Tongue (tissue), 2 donors: Measurements from ENCODE around the gene KISS1. TPM values are rescaled to one million over a fixed set of nuclear protein-coding genes. Genes with fewer than 3 reads are reported as not detected.

Source experiments
- DNase-seq: peaks from one replicate; pipeline ENCODE4 v3.0.0-alpha.2; 2015
- total RNA-seq: library from RNA; depleted of rRNA; stranded (reverse); fragments of >200 nt; gene quantifications from one replicate; pipeline ENCODE4 v1.2.3, GENCODE V29; 2014

KISS1 gene
- total RNA-seq, 1 donor from 2014 or later = not detected

DNA sequence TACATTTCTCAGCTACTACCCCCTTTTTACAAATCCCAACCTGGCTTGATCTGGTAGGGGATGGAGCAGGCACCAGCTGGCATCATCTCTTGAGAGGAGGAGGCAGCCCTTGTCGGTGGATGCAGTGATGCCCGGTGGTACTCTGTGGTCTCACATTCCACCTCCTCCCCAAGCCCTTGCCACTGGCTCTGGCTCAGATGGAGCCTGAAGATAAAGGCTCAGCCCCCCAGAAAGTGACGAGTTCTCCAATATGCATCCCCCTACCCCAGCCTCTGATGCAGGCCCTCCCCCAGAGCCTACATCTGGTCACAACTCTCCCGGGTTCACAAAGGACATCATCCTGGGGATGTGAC, 21.3 kb upstream of the KISS1 start:
- DNase-seq = no peak

GRCh38 chr1:204216880-204217647, 20.8 kb upstream of the KISS1 start:
- DNase-seq = no peak

- no peak for DNase-seq
Observed at GRCh38 chr1:204216236-204216635, 19.9 kb upstream of the KISS1 start.

DNA sequence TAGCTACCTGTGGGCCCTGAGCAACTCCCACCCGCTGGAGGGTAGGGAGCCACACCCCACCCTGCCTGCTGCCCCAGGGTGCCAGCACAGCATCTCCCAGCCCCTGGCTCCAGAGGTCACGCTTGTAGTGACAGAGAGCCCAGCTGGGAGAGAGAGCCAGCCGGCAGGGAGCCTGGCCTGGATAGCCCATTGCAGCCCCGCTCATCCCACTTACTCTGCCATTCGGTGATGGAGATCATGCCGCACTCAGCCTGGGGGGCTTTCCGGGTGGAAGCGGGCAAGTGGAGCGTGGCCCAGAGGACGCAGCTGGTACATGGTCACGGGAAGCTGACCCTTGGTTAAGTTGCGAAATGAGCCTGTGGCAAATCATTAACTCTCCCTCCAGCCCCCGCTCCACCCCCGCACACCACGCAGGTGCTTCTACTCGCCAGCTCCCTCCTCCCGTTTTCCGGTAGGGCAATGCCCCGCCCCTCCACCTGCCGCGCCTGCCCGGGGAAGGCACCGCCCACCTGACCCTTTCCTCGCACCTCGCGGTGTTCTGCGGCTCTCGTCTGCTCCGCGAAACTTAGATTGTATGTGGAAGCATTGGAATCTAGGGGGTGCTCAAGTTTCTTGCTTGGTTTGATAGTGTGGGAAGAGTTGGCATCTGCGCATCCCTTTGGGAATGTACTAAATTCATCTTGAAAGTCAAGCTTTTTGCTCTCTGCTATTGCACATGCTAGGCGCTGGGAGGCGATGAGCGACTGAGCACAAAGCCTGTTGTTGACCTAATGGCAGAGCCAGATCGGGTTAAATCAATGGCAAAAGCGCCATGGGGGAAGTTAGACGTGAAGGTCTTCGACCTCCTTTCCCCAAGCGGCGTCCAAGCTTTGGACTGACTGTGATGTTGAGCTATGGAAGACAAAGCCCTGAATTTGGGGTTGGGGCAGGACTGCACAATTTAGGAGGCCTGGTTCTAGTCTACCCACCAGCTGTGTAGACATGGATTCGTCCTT, 17.7 kb upstream of the KISS1 start, which contains the start of gene GOLT1A:
TSS of gene GOLT1A (minus strand) at position 321 of the 995 bp plus-strand sequence. CDS start at position 239, 82 bp downstream.
- peak; percentile 83 for DNase-seq

- no peak for DNase-seq
Observed at GRCh38 chr1:204212715-204213114, 16.4 kb upstream of the KISS1 start.

DNA sequence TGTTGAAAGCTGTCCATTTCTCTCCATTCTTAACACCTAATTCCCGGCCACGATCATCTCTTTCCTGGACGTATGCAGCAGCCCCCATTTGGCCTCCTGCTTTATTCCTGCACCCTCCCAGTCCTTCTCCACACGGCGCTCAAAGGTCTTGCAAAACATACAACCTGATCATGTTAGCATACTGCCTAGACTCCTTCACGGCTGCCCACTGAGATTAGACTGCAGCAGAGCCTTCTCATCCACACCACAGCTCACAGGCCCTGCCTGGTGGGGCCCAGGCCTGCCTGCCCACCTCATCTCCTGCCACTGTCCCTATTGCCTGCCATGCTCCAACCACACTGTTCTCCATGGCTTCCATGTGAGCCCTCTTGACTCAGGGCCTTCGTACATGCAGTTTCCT, 14.8 kb upstream of the KISS1 start:
- no peak for DNase-seq

DNA sequence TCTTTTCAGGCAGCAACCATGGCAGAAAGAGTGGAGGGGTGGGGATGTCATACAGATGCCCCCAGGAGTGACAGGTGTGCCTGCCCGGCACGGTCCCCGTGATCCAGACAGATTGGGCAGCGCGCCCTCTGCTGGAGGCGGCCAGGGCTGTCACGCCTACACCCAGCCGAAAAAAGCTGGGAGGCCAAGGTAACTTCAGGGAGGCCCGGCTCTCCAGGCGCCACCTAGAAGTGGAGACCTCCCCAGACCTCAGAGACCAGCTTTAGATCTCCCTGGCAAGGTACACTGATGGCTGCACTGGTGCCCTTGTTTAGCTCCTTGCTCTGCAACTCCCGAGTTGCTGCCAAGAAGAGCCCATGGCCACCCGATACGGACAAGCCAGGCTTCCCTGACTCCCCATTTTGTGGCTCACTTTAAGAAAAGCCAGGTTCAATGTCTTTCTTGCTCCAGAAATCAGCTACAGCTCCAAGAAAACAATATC, 10.9 kb upstream of the KISS1 start:
- peak; percentile 73 for DNase-seq

- DNase-seq = no peak
Observed at GRCh38 chr1:204206121-204206520, 9.8 kb upstream of the KISS1 start.

GRCh38 chr1:204205486-204205885, 9.2 kb upstream of the KISS1 start:
- no peak for DNase-seq

DNA sequence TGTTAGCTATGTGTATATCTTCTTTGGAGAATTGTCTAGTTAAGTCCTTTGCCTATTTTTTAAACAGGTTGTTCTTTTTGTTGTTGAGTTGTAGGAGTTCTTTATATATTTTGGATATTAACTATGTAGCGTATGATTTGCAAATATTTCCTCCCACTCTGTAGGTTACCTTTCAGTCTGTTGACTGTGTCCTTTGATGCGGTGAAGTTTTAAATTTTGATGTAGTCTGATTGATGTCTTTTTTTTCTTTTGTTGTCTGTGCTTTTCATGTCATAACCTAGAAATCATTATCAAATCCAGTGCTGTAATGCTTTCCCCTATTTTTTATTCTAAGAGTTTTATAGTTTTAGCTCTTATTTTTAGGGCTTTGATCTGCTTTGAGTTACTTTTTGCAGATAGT, 8.7 kb upstream of the KISS1 start:
- no peak for DNase-seq

DNA sequence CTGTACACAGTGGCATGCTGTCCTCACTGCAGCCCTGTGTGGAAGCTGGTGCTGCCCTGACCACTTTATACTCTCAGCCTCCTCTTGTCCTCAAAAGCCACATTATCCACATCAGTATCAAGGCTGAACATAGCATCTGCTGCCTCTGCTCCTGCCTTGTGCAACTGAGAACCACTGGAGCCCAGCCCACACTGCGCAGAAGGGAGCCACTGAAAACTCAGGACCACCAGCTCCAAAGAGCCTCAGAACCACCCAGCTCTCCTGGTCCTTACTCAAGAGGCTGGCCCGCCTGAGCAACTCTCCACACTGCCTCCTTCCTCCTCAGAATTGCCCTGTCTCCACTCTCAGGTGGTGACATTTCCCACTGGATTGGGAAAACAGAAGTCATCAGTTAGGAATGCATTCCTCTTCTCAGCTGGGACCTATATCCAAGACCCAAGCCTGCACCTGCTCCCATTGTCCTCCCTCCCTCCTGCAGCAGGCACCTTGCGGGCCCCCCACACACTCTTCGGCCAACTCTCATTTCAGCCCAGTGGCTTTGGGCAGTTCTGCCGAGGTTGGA, 7.0 kb upstream of the KISS1 start:
- no peak for DNase-seq

DNA sequence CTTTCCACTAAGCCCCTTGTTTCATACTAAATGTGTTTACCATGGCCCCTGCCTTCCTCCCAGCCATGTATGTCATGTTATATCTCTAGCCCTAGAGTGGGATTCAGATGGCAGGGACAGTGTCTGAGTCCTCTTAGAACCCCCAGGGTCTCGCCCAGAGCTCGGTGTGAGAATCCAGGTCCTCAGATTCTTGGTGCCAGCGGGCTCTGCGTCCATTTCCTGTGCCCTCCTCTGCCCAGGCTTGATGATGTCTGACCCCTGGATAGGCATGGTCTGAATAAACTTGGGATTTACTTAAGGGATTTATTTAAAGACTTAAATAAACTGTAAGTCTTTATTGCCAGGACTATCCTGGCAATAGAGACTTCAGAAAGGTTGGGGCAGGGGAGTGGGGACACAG, 6.2 kb upstream of the KISS1 start:
- DNase-seq = no peak

DNA sequence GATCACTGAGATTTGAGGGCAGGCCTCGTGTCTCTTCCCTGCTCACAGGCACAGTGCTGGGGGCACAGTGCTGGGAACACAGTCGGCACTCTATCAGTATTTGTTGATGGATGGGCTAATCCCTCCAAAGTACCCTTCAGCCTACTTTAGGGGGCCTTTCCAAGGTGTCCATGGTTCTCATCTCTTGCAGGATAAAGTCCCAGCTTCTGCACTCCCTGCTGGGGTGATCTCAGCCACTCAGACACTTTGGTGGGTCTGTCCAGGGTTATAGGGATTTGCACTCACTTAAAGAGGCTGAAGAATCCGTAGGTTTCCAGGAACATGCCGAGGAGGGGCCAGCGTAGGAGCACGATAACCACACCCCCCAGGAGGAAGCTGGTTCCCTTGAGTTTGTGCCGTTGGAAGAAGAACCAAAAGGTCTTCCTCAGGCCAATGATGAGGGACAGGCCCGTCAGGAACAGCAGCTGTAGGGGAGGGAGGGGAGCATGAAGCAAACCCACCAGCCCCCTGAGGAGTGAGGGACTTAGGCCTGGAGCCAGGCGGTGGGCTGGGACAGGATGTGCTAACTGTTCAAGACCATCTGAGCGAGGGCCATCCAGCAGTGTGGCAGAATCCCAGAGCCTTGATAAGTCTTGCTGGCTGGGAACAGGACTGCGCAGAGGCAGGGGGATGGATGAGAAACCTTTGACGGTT, 5.2 kb upstream of the KISS1 start:
- peak; percentile 70 for DNase-seq

DNA sequence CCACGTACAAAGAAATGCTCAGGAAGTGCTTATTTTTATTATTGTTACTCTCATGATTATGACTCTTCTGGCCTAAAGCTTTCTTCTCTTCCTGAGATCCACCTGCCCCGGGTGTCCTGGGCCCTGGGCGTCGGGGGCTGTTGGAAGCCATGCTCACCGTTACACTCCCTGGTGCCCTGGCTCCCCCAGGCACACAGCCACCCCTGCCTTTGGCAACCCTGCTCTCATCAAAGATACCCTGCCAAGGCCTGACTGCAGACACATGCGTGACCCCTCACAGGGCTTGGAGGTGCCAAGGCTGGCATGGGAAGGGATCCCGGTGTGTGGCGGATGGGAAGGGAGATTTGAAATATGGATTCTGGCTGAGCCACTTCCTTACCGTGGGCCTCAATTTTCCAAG, 3.3 kb upstream of the KISS1 start:
- DNase-seq = no peak

GRCh38 chr1:204198348-204199340, 2.4 kb upstream of the KISS1 start:
- peak; percentile 82 for DNase-seq

DNA sequence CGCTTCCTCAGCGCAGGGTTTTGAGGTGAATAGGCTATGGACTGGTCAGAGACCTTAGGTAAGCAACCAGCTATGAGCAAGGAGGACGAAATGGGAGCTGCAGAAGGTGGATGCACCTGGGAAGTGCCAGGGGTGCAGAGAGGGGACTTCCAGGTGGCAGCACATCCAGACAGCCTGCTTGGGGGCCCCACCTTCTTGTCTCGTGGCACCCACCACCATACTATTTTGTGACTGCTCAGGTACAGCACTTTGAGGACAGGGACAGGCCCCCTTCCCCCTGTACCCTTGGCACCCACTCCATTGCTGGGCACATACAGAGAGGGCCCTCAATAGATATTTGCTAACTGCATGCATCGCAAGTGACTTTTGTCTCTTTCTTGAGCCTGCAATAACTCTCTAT, 777 bp upstream of the KISS1 start:
- no peak for DNase-seq

DNA sequence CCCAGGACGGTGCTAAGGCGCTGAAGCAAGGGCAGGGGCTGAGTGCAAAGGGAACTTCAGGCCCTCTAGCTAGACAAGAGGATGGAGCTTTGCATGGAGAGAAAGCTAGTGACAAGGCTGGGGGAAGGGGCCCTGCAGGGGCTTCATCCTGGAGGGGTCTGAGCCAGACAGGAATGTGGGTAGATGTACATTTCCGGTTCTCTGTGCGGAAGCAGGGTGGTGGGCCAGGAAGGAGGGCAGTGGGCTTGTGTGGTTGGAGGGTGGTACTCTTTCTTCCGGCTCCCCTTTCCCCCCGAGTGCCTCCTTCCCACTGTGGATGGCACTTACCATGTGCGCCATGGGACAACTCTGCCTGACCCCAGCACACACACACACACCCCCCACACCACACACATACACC, 1.5 kb downstream of the KISS1 start:
- no peak for DNase-seq

- DNase-seq = peak; percentile 25
Observed at GRCh38 chr1:204194080-204194479, 2.2 kb downstream of the KISS1 start.

DNA sequence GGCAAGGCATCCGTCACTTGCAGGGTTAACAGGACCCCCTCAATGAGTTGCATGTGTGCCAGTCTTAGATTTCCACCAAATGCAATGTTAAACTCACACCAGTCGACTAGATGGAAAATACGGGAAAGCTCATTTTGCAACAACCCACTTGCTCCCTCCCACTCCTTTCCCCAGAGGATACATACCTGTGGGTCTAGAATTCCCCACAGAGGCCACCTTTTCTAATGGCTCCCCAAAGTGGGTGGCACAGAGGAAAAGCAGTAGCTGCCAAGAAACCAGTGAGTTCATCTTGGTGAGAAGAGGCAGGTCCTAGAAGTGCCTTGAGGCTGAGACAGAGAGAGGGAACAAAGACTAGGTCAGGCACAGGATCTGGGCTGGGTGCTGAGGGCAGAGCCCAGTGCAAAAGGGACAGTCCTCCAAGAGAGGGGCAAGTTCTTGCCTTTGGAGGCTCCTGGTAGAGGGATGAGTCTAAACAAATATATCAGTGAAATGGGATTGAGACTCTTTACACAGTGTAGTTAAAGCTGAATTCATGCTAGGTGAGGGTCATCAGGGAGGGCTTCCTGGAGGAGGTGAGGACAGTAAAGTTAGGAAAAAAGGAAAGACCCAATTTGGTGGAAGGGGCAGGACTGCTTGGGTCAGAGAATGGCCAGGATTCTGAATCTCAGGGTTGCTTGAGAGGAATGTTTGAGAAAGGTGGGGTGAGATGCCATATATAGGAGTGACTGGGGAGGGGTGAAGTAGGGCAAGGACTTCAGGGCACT, 3.5 kb downstream of the KISS1 start:
- no peak for DNase-seq

DNA sequence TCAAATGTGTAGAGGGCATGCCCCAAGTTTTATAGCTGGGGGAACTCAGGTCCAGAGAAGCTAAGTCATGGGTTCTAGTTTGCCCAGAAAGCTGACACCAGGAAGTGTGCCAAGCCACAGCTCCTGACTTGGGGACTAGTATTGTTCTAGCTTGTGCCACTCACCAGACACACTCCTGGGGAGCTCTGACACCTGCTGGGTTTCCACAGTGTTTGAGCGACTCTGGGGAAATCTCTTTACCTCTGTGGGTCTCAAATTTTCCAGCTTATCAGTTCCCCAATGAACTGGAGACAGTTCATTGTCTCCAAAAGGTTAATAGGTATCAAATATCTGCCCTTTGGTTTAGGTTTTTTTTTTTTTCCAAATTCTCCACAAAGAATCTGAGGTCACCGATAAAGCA, 4.2 kb downstream of the KISS1 start:
- DNase-seq = no peak
